Activated CD8-positive, alpha-beta memory T cell treated with anti-CD3 and anti-CD28 coated beads for 24 hours (primary cell): ENCODE results near the gene COL26A1.
A peak's percentile ranks its signal among the peaks of the same experiment; 100 is the strongest.
"Not testable (repeated sequence)": the region's sequence is repeated elsewhere in the genome, so short reads cannot be mapped to it uniquely, and the experiment has no call there.

ENCODE experiments used
- DNase-seq: peaks from one replicate; pipeline ENCODE4 v3.0.0-alpha.2; 2020

COL26A1 gene

DNA sequence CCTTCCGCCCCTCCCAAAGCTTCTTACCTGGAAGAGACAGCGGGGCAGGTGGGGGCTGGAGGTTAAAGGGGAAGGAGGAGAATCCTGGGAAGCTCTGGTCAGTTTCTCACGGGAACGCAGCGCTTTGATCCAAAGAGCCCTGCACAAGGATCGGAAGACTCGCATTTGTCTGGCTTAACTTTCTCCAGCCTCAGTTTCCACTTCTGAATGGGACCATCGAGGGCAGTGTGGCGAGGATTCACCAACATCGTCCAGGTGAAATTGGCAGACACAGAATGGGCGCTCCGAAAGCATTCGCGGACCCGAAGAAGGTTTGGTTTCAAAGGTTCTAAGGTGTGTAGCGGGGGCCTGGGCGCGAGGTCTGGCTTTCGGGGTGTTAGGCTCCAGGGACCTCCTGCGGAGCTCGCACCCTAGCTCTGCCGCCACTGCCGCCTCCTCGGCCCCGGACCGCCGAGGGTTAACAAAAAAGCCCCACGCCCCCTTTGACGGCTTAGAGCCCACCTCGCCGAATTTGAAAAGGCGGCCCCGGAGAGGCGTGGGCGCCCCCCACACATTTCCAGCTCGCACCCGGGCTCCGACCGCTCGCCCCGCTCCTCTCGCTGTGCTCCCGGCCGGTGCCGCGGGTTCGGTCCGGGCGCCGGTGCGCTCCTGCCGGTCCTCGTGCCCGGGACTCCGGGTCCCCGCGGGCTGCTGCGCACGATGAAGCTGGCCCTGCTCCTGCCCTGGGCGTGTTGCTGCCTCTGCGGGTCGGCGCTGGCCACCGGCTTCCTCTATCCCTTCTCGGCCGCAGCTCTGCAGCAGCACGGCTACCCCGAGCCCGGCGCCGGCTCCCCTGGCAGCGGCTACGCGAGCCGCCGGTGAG lies at the start of gene COL26A1:
TSS of gene COL26A1 (plus strand) at position 542 of the 862 bp plus-strand sequence. CDS start at position 700, 158 bp downstream.
- peak; percentile 70 for DNase-seq

DNA sequence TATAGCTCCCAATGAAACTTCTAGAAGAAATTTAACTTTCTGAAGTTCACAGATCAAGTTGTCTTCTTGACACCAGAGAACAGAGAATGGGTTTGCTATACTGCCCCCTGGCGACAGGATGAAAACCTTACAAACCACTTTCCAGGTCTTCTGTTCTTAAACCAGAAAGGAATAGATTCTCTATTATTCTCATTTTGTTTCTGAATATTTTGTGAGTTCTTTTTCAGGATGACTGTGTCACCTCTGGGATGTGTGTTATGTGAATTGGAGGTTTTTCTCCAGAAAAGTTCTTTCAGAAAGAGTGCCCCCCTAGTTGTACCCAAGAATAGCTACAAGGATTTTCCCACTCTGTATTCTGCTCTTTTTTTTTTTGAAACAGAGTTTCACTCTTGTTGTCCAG lies 47.3 kb upstream of the COL26A1 start:
- DNase-seq = peak; percentile 70

DNA sequence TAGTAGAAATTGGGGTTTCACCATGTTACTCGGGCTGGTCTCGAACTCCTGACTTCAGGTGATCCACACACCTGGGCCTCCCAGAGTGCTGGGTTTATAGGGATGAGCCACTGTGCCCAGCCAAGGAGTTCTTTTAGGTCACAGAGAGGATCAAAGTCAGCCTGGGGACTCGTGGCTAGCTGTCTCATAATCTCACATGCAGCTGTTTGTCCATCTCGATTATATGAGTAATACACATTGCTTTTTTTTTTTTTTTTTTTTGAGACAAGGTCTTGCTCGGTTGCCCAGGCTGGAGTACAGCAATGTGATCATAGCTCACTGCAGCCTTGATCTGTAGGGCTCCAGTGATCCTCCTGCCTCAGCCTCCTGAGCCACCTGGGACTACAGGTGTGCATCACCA lies 43.3 kb upstream of the COL26A1 start:
- no peak for DNase-seq

DNA sequence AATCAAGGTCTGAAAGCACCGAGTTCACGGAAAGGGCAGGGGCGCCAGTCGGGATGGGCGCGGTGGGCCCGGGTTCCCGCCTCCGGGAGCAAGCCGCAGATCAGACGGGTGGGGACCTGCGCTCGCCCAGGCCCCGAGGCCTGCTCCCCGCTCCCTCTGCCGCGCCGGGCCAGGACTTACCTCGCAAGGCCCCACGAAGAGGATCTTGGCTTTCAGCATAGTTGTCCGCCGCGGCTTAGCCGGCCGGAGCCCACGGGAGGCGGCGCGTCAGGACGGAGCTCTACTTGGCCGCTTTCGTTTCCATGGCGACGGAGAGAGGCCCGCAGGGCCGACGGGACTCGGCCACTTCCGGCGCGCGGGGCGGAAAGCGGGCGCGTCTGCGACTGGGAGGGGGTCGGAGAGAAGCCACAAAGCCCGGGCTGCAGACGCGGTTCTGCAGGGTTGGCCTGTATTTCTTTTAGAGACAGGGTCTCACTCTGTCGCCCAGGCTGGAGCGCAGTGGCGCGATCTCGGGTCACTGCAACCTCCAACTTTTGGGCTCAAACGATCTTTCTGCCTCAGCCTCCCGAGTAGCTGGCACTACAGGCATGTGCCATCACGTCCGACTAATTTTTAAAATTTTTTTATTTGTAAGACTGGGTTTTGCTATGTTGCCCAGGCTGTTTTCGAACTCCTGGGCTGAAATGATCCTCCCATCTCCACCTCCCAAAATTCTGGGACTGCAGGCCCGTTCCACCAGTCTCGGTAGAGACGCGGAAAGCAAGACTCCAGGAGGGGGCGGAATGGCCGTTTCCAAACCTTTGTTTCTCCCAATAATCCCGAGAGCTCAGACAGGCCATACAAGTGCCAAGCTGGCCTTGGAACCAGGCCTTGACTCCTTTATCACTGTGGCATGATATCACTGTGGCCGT lies 40.9 kb upstream of the COL26A1 start, which contains the start of gene IFT22:
TSS of gene IFT22 (minus strand) at position 322 of the 911 bp plus-strand sequence. CDS start at position 219, 103 bp downstream.
- DNase-seq = peak; percentile 93

DNA sequence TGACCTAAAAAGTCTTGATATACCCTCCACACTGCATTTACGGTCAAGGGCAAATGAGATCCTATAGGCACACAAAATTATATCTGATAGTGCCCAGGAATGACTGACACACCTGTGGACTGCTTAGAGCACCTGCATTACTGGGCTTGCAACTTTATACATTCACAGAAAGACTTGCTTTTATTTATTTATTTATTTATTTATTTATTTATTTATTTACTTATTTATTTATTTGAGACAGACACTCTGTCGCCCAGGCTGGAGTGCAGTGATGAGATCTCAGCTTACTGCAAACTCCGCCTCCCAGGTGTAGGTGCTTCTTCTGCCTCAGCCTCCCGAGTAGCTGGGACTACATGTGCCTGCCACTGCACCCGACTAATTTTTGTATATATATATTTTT lies 34.5 kb upstream of the COL26A1 start:
- no peak for DNase-seq

DNA sequence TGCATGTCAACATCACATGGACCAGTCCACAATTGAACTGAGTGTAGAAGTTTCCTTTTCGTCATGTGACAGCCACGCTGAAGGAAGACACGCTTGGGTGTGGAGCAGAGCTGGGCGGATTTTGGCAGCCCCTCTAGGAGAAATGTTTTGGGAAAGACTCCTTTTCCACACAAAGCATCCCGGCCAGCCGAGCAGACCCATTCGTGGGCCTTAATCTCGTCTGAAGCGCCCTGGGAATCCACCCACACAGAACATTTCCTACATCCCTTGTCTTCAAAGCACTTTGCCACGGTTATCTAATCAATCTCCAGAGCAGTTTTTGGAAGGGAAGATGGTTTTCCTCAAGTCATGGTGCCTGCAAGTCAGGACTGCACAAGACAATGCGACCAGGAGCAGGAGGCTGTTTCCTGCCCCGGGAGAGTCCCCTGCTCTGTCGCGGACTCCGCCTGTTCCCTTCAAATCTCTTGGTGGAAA lies 32.6 kb upstream of the COL26A1 start:
- no peak for DNase-seq

DNA sequence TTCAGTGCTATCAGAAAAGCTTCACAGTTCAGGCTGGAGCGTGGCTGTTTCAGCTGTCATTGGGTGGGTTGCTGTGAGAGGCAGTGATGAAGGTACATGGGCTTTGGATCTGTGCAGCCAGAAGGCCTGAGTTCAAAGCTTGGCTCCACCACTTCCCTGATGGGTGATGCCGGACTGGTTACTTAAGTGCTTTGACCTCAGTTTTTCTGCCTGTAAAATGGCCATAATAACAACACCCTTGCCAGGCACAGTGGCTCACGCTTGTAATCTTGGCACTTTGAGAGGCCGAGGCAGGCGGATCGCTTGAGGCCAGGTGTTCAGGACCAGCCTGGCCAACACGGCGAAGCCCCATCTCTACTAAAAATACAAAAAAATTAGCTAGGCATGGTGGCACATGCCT lies 30.6 kb upstream of the COL26A1 start:
- DNase-seq = no peak

DNA sequence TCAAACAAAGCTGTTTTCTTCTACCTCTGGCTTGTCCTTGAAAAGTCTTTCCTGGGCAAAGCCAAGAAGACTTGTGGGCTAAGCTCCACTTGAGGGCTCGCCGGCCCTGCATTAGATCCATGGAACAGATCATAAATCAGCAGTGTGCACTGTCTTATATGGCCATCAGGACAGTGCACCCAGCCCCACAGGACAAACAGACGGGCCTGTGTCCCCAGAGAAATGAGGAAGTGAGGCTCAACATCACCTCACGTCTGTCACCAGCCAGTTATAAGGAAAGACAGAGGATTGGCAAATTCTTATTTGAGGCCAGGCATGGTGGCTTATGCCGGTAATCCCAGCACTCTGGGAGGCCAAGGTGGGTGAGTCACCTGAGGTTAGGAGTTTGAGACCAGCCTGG lies 28.8 kb upstream of the COL26A1 start:
- DNase-seq = no peak

DNA sequence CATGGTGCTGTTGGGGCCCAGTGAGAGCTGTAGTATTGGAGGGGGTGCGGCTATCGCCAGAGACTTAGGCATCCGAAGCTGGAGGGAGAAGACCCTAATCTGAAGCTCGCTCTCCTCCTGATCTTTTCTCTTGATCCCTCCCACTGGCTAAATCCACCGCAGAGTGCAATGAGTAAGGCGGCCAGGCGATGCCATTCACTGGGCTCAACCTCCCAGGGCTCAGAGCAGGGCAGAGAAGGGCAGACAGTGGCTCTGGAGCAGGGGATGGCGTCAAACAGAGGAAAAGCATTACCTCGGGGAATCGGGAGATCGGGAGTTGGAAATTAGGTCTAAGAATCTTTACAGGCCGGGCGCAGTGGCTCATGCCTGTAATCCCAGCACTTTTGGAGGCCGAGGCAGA lies 22.3 kb upstream of the COL26A1 start:
- DNase-seq = no peak

DNA sequence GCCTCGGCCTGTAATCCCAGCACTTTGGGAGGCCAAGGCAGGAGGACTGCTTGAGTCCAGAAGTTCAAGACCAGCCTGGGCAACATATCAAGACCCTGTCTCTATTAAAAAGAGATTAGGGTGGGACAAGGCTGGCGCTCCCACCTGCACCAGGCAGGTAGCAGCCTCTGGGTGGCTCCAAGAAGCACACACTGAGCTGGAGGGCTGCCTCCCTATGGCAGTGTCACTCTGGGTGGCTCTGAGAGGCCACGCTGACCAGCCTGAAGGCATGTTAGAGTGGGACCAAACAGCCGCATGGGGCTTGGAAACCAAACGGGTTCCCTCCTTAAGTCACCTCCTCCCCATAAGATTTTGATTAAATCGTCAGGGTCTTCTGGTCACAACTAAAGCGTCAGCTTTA lies 19.8 kb upstream of the COL26A1 start:
- no peak for DNase-seq

DNA sequence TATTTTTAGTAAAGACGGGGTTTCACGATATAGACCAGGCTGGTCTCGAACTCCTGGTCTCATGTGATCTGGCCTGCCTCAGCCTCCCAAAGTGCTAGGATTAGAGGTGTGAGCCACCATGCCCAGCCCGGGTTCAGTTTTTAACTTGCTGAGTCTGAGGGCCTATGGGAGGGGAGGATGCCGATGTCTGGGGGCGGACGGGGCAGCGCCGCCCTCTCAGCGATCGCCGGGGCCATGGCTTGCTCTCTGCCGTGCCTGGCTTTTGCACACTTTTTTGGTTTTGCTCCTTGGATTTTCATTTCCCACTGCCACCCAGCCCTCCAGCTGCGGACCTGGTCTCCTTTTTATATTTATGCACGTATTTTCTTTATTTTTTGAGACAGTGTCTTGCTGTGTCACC lies 15.2 kb upstream of the COL26A1 start:
- no peak for DNase-seq

DNA sequence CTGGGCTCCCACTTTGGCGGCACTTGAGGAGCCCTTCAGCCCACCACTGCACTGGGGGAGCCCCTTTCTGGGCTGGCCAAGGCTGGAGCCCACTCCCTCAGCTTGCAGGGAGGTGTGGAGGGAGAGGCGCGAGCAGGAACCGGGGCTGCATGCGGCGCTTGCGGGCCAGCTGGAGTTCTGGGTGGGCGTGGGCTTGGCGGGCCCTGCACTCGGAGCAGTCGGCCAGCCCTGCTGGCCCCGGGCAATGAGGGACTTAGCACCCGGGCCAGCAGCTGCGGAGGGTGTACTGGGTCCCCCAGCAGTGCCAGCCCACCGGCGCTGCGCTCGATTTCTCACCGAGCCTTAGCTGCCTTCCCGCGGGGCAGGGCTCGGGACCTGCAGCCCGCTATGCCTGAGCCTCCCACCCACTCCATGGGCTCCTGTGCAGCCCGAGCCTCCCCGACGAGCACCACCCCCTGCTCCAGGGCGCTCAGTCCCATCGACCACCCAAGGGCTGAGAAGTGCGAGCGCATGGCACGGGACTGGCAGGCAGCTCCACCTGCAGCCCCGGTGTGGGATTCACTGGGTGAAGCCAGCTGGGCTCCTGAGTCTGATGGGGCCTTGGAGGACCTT lies 14.1 kb upstream of the COL26A1 start:
- DNase-seq = not testable (repeated sequence)

DNA sequence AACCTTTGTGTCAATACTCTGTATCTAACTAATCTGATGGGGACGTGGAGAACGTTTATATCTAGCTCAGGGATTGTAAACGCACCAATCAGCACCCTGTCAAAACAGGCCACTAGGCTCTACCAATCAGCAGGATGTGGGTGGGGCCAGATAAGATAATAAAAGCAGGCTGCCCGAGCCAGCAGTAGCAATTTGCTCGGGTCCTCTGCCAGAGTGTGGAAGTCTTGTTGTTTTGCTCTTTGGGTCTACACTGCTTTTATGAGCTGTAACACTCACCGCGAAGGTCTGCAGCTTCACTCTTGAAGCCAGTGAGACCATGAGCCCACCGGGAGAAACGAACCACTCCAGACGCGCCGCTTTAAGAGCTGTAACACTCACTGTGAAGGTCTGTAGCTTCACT lies 13.4 kb upstream of the COL26A1 start:
- not testable (repeated sequence) for DNase-seq

DNA sequence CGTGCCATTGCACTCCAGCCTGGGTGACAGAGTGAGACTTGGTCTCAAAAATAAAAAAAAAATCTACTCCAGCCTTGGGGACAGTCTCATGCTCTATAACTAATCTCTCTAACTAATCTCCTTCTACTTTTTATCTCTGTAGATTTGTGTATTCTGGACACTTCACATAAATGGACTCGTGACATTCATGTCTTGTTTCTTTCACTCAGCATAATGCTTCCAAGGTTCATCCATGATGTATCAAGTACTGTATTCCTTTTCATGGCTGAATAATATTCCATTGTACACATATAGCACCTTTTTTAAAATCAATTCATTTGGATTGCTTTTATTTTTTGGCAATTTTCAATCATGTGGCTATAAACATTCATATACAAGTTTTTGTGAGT lies 9.8 kb upstream of the COL26A1 start:
- DNase-seq = no peak

DNA sequence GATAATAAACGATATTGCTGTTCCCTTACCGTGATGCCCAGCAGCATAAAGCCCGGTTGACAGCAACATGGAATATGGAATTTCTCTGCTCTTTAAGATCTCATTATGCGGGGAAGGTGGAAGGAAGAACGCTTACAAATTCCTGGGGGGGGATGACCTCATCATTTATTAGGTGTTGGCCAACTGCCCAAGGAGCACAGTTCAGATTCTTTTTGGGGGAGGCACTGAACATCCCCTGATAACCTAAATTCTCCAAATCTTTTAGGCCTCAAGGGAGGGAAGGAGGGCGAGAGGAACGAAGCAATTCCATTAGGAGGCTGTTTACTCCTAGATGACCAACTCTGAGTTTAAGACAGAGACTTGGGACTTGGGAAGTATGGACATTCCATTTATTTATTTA lies 5.2 kb upstream of the COL26A1 start:
- no peak for DNase-seq

DNA sequence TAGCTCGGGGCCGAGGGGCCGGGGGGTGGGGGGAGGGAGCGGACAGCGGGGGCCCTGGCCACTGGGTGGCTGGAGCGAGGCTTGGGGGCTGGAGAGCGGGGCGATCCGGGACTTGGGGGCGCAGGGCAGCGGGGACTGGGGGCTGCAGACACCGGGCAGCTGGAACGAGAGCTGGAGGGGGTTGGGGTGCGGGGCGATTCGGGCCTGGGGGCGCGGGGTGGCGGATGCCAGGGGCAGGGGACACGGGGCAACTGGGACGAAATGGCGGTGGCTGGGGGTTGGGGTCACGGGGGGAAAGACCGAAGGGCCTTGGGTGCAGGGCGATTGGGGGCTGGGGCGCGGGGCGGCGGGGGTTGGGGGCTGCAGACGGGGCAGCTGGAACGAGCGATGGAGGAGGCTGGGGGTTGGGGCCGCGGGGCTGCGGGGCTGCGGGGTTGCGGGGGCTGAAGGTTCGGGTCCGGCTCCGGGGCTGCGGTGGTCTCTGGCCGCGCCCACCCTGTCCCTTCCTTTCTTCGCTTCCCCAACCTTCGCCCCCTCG lies 590 bp downstream of the COL26A1 start:
- no peak for DNase-seq

DNA sequence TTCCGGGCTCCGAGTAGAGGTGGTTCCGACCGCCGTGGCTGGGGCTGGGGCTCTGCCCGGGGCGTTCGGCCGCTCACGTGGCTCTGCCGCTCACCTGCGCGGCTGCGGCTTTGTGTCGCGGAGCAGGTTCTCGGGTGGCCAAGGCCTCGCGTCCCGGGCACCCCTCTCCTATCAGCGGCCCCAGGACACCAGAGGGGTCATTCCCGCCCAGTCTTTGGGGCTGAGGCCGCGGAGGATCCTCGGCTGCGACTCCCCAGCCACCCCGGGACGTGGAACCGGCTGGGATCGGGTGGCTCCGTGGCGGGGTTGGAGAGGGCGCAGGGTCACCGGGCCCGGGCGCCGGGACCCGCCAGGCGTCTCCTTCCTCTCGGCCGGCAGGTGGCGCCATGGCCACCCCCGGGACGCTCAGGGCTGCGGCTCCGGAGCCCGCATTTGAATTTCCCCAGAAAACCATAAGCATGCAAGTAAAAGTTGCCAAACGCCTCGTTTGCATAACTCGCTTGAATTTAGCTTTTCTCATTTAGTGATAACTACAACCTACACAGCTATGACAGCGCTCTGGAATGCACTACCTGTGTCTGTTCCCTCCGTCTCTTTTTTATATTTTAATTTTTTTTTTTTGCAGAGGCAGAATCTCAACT lies 1.2 kb downstream of the COL26A1 start:
- DNase-seq = peak; percentile 89

DNA sequence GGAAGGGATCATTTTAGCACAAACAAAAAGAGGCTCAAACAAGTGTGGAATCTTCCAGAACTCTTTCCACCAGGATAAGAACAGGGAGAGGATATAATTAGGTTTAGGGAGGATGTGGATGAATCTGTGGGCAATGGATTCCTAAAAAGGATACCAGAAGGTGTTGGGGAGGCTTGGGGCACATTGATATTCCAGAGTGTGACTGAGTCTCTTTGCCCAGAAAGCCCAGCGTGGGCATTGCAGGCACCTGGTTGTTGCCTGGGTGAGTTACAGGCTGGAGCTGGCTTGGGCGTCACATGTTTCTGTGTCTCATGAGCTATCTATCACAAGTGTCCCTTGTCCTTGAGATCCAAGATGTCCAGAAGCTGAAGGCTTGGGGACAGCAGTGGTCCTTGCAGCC lies 3.3 kb downstream of the COL26A1 start:
- no peak for DNase-seq

DNA sequence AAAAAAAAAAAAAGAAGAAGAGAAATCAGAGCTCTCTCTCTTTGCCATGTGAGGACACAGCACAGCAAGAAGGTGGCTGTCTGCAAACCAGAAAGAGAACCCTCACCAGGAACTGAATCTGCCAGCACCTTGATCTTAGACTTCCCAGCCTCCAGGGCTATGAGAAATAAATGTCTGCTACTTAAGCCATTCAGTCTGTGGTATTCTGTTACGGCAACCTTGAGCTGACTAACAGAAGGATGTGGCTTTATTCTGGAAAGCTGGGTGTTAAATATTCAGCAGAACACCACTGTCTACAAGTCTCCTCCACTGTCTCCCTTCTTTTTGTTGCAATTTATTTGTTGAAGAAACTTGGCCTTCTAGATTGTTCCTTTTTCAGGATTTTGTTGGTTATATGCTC lies 5.0 kb downstream of the COL26A1 start:
- DNase-seq = no peak

DNA sequence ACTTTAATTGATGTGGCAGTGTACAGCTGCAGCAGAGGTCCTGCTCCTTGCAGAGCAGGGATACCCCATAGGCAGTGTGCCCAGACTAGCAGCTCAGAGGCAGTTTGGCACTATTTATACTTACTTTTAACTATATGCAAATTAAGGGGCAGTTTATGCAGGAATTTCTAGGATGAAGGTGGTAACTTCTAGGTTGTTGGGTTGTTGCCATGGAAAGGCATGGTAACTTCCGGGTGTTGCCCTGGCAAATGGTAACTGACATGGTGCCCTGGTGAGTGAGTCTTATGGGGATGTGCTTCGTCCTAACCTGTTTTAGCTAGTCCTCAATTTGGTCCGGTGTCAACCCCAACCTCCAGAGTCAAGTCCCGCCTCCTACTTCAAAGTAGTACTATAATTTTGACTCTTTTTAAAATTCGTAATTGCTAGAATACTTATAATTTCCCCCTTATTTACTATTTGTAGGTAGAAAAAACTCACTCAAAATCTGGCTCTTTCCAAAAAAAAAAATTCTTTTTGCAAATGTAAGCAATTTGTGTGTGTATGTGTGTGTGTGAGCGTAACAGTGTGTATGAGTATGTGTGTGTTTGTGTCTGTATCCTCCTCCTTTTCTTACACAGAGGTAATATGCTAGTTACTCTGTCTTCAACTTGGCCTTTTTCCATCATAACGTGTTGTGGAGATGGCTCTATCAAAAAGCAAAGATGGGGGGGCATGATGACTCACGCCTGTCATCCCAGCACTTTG lies 5.9 kb downstream of the COL26A1 start:
- DNase-seq = no peak

DNA sequence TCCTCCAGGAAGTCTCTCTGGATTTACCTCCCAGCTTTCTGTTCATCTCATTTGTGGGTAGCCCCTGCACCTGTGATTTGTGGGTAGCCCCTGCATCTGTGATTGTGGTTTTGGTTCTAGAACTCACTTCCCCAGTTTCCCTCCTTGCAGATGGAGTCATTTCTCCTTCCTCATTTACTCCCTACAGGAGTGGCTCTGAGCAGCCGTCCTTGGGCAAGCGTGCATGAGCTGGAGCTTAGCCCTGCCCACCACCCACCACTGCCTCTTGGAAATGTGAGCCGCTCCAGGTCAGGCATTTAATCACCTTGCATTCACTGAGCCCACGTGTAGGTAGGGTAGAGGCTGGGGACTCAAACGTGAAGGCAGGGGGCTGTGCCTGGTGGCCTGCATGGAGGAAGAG lies 8.2 kb downstream of the COL26A1 start:
- DNase-seq = no peak
